GM21825 (cell line): ENCODE results near the gene ATP2B2.
"Not testable (repeated sequence)": the region's sequence is repeated elsewhere in the genome, so short reads cannot be mapped to it uniquely, and the experiment has no call there.

Source experiments
- ATAC-seq: cut with Tn5 transposase; IDR thresholded peaks from one replicate; pipeline ENCODE4 v1.9.1; 2021; ENCODE audit warnings: mild to moderate bottlenecking, moderate library complexity; ENCODE audit not compliant: unreplicated experiment

ATP2B2 gene

GRCh38 chr3:10310578-10310977 lies 194.8 kb downstream of the ATP2B2 start:
- no peak for ATAC-seq

- no peak for ATAC-seq
These were observed 195.7 kb downstream of the ATP2B2 start for GRCh38 chr3:10309736-10310135.

- no peak for ATAC-seq
These were observed 196.7 kb downstream of the ATP2B2 start for GRCh38 chr3:10308678-10309077.

GRCh38 chr3:10306156-10306555 lies 199.2 kb downstream of the ATP2B2 start:
- ATAC-seq, result no peak

GRCh38 chr3:10305331-10305902 lies 200.0 kb downstream of the ATP2B2 start:
- ATAC-seq, result no peak

GRCh38 chr3:10304905-10305304 lies 200.5 kb downstream of the ATP2B2 start:
- ATAC-seq, result no peak

GRCh38 chr3:10303785-10304184 lies 201.6 kb downstream of the ATP2B2 start:
- no peak for ATAC-seq

- ATAC-seq, result no peak
These were observed 202.3 kb downstream of the ATP2B2 start for GRCh38 chr3:10303105-10303504.

GRCh38 chr3:10300087-10300486 lies 205.3 kb downstream of the ATP2B2 start:
- no peak for ATAC-seq

GRCh38 chr3:10299679-10300078 lies 205.7 kb downstream of the ATP2B2 start:
- ATAC-seq, result peak; percentile 73

- no peak for ATAC-seq
These were observed 206.2 kb downstream of the ATP2B2 start for GRCh38 chr3:10299175-10299574.

GRCh38 chr3:10298064-10298463 lies 207.3 kb downstream of the ATP2B2 start:
- ATAC-seq, result not testable (repeated sequence)

- ATAC-seq, result no peak
These were observed 211.3 kb downstream of the ATP2B2 start for GRCh38 chr3:10294030-10294586.

GRCh38 chr3:10292505-10293419 lies 212.6 kb downstream of the ATP2B2 start, which contains the start of gene GHRL:
Gene GHRL, minus strand, starts transcription at chr3:10292947. Its CDS starts 2,767 bp downstream, at chr3:10290180.
- ATAC-seq, result peak; percentile 82

GRCh38 chr3:10291641-10292040 lies 213.7 kb downstream of the ATP2B2 start:
- ATAC-seq, result no peak

- no peak for ATAC-seq
These were observed 214.8 kb downstream of the ATP2B2 start for GRCh38 chr3:10290481-10291176.

GRCh38 chr3:10289787-10290355 lies 215.5 kb downstream of the ATP2B2 start:
- ATAC-seq, result no peak

- no peak for ATAC-seq
These were observed 216.3 kb downstream of the ATP2B2 start for GRCh38 chr3:10289077-10289476.

- ATAC-seq, result no peak
These were observed 216.8 kb downstream of the ATP2B2 start for GRCh38 chr3:10288575-10288960.

GRCh38 chr3:10287936-10288574 lies 217.3 kb downstream of the ATP2B2 start:
- ATAC-seq, result no peak
